Ascending aorta (tissue), 2 donors: ENCODE data around the gene UBE2H. TPM values are rescaled to one million over a fixed set of nuclear protein-coding genes. Genes with fewer than 3 reads are reported as not detected.

ENCODE experiments used
- DNase-seq, 2 donors: peaks; one replicate each; pipeline ENCODE4 v3.0.0-alpha.2; 2019; ENCODE audit warnings: low spot score in 2 of 2
- H3K27ac ChIP-seq, 2 donors: fragments of 200-600 bp; sonication (generic); one replicate each; pipeline ENCODE4 v1.5.1; 2016 to 2017; ENCODE audit warnings: mild to moderate bottlenecking in 1 of 2
- H3K27me3 ChIP-seq: fragments of 200-600 bp; sonication (generic); one replicate; pipeline ENCODE4 v1.5.1; 2017
- H3K36me3 ChIP-seq, 2 donors: fragments of 200-600 bp; sonication (generic); one replicate each; pipeline ENCODE4 v1.5.1; 2016
- H3K4me1 ChIP-seq, 2 donors: fragments of 200-600 bp; sonication (generic); one replicate each; pipeline ENCODE4 v1.5.1; 2016 to 2017; ENCODE audit warnings: mild to moderate bottlenecking in 1 of 2
- H3K4me3 ChIP-seq, 2 donors: fragments of 200-600 bp; sonication (generic); one replicate each; pipeline ENCODE4 v1.5.1; 2016 to 2017; ENCODE audit warnings: mild to moderate bottlenecking in 1 of 2
- H3K9me3 ChIP-seq, 2 donors: fragments of 200-600 bp; sonication (generic); one replicate each; pipeline ENCODE4 v1.5.1; 2016
- intact Hi-C: fragments of 100-400 bp; cut with DNase I; formaldehyde crosslinking; loops from one replicate; pipeline ENCODE4 v1.15.1; 2023
- total RNA-seq: library from RNA; depleted of rRNA; stranded (reverse); fragments of >200 nt; gene quantifications from one replicate; pipeline ENCODE4 v1.1.0, GENCODE V29; 2016
- TF ChIP-seq, protein P1 (sequence below), 3 experiments: fragments of 200-600 bp in 2 of 3; fragments of 450-650 bp in 1 of 3; sonication (generic) in 2 of 3; IDR thresholded peaks; one replicate each; pipeline ENCODE4 v1.5.1; 2016 to 2019; ENCODE audit warnings: antibody characterized with exemption in 3 of 3, mild to moderate bottlenecking in 1 of 3, moderate library complexity in 1 of 3

UBE2H gene
- total RNA-seq, 1 donor from 2014 or later, result 83.9 TPM

DNA sequence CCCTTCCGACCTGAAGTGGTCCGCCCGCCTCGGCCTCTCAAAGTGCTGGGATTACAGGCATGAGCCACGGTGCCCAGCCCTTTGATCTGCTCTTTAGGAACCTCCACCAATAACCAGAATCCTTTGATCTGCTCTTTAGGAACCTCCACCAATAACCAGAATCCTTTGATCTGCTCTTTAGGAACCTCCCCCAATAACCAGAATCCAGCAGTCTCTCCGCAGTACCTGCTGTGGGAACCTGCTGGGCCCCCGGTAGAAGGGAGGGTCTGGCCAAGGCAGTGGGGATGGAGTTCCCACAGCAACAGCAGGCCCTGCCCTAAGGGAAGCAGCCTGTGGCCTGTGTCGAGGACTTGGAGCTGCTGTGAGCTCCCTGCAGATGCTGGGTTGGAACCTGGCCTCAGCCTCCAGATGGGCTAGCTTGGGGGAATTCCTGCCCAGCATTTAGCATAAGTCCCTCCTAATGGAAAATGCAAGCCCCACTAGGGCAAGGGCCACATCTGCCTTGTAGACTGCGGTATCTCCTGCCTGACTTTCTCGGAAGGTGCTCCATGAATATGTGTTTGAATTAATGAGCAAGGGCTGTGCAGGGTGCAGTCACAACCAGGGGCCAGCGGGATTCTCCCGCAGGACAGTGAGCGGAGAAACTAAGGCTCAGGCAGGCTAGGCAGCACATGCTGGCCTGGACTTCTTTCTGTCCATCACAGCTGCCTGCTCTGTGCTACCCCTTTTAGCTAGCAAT is 165.8 kb downstream of the UBE2H start:
- DNase-seq, result no peak
- H3K27me3 ChIP-seq, result peaks cover 27% of the 10 kb centered on the region
- H3K4me3 ChIP-seq, result no peak overlapping the region
- H3K36me3 ChIP-seq, result no peaks in the 10 kb centered on the region
- no peak overlapping the region for H3K27ac ChIP-seq
- H3K4me1 ChIP-seq, result peaks cover 5 to 27% of the 10 kb centered on the region in 2 donors
- intact Hi-C loops, result no loop called here
- TF ChIP-seq, protein P1, sequence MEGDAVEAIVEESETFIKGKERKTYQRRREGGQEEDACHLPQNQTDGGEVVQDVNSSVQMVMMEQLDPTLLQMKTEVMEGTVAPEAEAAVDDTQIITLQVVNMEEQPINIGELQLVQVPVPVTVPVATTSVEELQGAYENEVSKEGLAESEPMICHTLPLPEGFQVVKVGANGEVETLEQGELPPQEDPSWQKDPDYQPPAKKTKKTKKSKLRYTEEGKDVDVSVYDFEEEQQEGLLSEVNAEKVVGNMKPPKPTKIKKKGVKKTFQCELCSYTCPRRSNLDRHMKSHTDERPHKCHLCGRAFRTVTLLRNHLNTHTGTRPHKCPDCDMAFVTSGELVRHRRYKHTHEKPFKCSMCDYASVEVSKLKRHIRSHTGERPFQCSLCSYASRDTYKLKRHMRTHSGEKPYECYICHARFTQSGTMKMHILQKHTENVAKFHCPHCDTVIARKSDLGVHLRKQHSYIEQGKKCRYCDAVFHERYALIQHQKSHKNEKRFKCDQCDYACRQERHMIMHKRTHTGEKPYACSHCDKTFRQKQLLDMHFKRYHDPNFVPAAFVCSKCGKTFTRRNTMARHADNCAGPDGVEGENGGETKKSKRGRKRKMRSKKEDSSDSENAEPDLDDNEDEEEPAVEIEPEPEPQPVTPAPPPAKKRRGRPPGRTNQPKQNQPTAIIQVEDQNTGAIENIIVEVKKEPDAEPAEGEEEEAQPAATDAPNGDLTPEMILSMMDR (IDR thresholded peaks at IDR 0.05), result no peak
- H3K9me3 ChIP-seq, result no peaks in the 10 kb centered on the region

DNA sequence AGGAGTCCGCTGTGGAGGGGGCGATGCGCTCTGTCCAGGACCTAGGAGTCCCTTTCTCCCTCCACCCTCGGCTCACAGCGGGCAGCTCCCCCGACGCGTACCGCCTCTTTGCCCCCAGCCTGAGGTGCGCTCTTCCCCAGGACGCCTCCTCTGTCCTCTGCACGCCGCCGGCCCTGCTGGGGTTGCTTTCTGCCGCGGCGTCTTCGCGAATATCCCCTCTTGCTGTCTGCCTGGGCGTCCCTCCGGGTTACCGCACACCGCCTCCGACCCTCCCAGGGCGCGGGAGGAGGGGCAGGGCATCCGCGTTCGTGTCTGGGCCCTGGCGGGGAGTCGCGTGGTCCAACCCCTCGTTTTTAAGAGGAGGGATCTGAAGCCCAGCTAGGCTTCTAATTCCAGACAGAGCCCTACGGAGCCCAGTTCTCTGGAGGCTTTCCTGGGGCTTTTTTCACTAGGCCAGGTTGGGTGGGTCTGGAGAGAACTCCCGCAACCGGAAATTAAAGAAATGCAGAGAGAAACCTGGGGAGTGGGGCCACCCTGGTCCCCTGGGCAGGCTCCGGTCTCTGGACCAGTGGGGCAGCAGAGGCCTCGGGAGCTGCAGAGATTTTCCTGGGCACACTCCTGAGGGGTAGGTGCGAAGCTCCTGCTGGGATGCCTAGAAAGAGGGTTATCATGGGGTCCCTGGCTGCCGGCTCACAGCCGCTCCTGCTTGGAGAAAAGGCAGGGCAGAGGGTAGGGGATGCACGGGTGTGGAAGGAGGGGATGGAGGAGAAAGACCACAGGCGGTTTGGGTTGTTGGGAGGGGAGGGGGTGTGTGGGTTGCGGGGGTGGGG is 166.9 kb downstream of the UBE2H start:
- intact Hi-C loops, result no loop called here
- Histone ChIP-seq H3K27ac (no peak overlapping the region), H3K4me3 (peak overlapping the region; percentile 5 to 39), H3K4me1 (peaks cover 7 to 32% of the 10 kb centered on the region in 2 donors), H3K36me3 (no peaks in the 10 kb centered on the region), H3K27me3 (peaks cover 38% of the 10 kb centered on the region), H3K9me3 (no peaks in the 10 kb centered on the region)
- TF ChIP-seq, protein P1 (IDR thresholded peaks at IDR 0.05), result no peak
- no peak for DNase-seq

DNA sequence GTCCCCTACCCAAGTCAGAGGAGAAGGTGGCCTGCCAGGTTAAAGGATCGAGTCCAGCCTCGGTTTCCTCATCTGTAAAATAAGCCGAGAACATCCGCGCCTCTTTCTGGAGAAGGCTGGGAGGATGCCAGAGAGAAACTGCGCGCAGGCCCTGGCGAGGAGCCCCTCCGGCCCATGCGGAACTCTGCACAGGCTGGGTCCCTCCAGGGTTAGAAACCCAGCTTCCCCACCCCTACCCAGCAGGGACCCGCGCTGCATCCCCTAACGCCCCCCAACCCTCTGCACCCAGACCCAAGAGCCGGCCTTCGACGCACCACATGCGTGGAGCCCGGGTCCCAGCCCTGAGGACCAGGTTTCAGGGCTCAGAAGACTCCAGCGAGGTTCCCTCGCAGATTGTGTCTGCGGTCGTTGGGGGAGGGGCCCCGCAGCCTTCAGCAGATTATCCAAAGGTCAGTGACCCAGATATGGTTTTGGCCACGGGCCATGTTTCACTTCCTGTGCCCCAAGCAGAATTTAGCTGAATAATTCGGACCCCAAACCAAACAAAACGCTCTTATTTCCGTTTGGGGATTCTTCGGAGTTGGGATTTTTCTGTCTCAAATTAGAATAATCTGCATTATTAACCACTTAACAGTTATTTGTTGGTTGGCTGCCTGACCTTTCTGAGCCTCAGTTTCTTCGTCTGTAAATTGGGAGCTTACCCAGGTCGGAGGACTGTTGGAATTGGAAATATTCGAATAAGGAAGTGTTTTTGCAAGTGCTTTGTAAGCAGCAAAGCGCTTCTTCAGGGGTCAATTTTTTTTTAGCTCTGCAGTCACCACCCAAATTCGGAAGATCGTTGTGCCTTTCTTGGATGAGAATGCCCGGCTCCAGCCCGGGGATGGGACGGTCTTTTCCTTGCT is 167.7 kb downstream of the UBE2H start:
- H3K36me3 ChIP-seq, result no peaks in the 10 kb centered on the region
- intact Hi-C loops, result no loop called here
- H3K27ac ChIP-seq, result no peak overlapping the region
- peak overlapping the region; percentile 18 to 39 for H3K4me3 ChIP-seq
- H3K27me3 ChIP-seq, result peaks cover 45% of the 10 kb centered on the region
- DNase-seq, result no peak
- TF ChIP-seq, protein P1 (IDR thresholded peaks at IDR 0.05), result no peak
- peaks cover 16 to 41% of the 10 kb centered on the region in 2 donors for H3K4me1 ChIP-seq
- H3K9me3 ChIP-seq, result no peaks in the 10 kb centered on the region

DNA sequence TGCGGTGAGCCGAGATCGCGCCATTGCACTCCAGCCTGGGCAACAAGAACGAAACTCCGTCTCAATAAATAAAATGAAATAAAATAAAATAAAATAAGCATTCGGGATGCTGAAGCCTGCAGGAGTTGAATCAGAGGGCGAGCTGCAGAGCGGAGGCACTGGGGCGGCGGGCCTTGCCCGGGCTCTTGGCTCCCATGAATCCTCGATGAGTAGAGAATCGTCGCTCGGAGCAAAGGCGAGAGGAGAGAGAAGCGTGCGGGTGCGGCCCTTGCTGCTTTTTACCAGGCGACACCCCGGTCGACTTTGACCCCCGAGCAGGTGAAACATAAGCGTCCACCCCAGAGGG is 168.3 kb downstream of the UBE2H start:
- intact Hi-C loops, result no loop called here
- H3K27ac ChIP-seq, result no peak overlapping the region
- TF ChIP-seq, protein P1 (IDR thresholded peaks at IDR 0.05), result no peak
- no peak for DNase-seq
- no peaks in the 10 kb centered on the region for H3K36me3 ChIP-seq
- H3K4me3 ChIP-seq, result peak overlapping the region; percentile 30 to 39
- H3K27me3 ChIP-seq, result peaks cover 52% of the 10 kb centered on the region
- no peaks in the 10 kb centered on the region for H3K9me3 ChIP-seq
- peaks cover 22 to 47% of the 10 kb centered on the region in 2 donors for H3K4me1 ChIP-seq

DNA sequence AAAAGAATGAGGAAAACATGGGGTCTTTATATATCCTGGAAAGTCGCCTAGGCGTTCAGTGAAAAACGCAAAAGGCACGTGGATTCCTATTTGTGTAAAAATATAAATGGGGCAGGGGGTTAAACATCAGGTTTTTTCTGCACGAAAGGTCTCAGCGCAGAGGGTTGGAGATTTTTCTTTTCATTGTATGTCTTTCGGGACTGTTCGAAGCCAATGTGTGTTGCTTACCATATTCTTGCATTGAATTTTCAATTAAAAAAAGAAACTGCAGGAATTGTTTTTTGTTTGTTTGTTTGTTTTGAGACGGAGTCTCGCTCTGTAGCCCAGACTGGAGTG is 169.2 kb downstream of the UBE2H start:
- H3K9me3 ChIP-seq, result no peaks in the 10 kb centered on the region
- peaks cover 60% of the 10 kb centered on the region for H3K27me3 ChIP-seq
- TF ChIP-seq, protein P1 (IDR thresholded peaks at IDR 0.05), result no peak
- peaks cover 29 to 53% of the 10 kb centered on the region in 2 donors for H3K4me1 ChIP-seq
- intact Hi-C loops, result no loop called here
- DNase-seq, result no peak
- no peak overlapping the region for H3K4me3 ChIP-seq
- no peaks in the 10 kb centered on the region for H3K36me3 ChIP-seq
- H3K27ac ChIP-seq, result no peak overlapping the region
